H1 (cell line): Measurements from ENCODE around the gene ECT2L. TPM values are rescaled to one million over a fixed set of nuclear protein-coding genes. Genes with fewer than 3 reads are reported as not detected.
A peak's percentile ranks its signal among the peaks of the same experiment; 100 is the strongest.

Source experiments
- CTCF ChIA-PET: fragments of 300-600 bp; sonication (Branson Sonifier 250); formaldehyde crosslinking; loops from one replicate; lab custom pipeline; 2021; ENCODE audit not compliant: partially characterized antibody; lab: Charles Lee
- POLR2A ChIA-PET: fragments of 300-600 bp; sonication (Branson Sonifier 250); formaldehyde crosslinking; loops from one replicate; lab custom pipeline; 2021; ENCODE audit warnings: inconsistent platforms; ENCODE audit not compliant: partially characterized antibody; lab: Charles Lee
- DNase-seq, 2 experiments: peaks; one replicate each; pipeline versions ENCODE4 v3.0.0 to v3.0.0-alpha.2; 2010 to 2022; ENCODE audit warnings: low spot score in 2 of 2, low read depth in 1 of 2, mixed read lengths in 1 of 2
- FAIRE-seq: peaks from 2 replicates; lab custom pipeline; 2011; peaks lifted over from hg19 to GRCh38; lab: Jason Lieb, UNC
- H2AFZ ChIP-seq: 2 replicates; pipeline ENCODE4 v1.8.1; 2012; ENCODE audit warnings: low read length, inconsistent platforms
- H2AK5ac ChIP-seq: 2 replicates; pipeline ENCODE4 v1.6.1; 2013; ENCODE audit warnings: low read depth, low read length
- H2BK120ac ChIP-seq: replicated peaks from 2 replicates; pipeline ENCODE3; 2013; ENCODE audit warnings: low read depth, low read length, inconsistent platforms
- H2BK12ac ChIP-seq: 2 replicates; pipeline ENCODE4 v1.6.1; 2013; ENCODE audit warnings: low read depth, low read length
- H2BK15ac ChIP-seq: 2 replicates; pipeline ENCODE4 v1.6.1; 2013; ENCODE audit warnings: low read length
- H2BK20ac ChIP-seq: 2 replicates; pipeline ENCODE4 v1.6.1; 2013; ENCODE audit warnings: low read length
- H2BK5ac ChIP-seq: 2 replicates; pipeline ENCODE4 v1.6.1; 2013; ENCODE audit warnings: low read depth, low read length
- H3K14ac ChIP-seq: 2 replicates; pipeline ENCODE4 v1.6.1; 2013; ENCODE audit warnings: inconsistent platforms; ENCODE audit not compliant: insufficient read length
- H3K18ac ChIP-seq: 2 replicates; pipeline ENCODE4 v1.6.1; 2013; ENCODE audit warnings: low read length; ENCODE audit errors: extremely low read depth
- H3K23ac ChIP-seq: 2 replicates; pipeline ENCODE4 v1.6.1; 2013; ENCODE audit warnings: inconsistent platforms; ENCODE audit not compliant: insufficient read length
- H3K23me2 ChIP-seq: 2 replicates; pipeline ENCODE4 v1.6.1; 2013; ENCODE audit warnings: low read depth, low read length
- H3K27ac ChIP-seq: 2 replicates; pipeline ENCODE4 v1.6.1; 2011; ENCODE audit warnings: low read depth, low read length, inconsistent platforms
- H3K27me3 ChIP-seq, 4 experiments: replicated peaks in 1 of 4; 1 replicate in 1 of 4; 2 replicates in 3 of 4; pipeline versions ENCODE4 v1.6.1 to v1.8.1; 2011 to 2013; ENCODE audit warnings: low read length in 3 of 4, mild to moderate bottlenecking in 3 of 4, inconsistent platforms in 2 of 4, mixed read lengths in 2 of 4, moderate library complexity in 1 of 4; ENCODE audit not compliant: control insufficient read depth in 3 of 4, insufficient read depth in 3 of 4; ENCODE audit errors: extremely low read depth in 1 of 4
- H3K36me3 ChIP-seq, 4 experiments: 2 replicates each; pipeline versions ENCODE4 v1.6.1 to v1.8.1; 2011 to 2013; ENCODE audit warnings: mild to moderate bottlenecking in 4 of 4, low read length in 3 of 4, moderate library complexity in 2 of 4, control low read depth in 1 of 4, inconsistent platforms in 1 of 4; ENCODE audit not compliant: insufficient read depth in 4 of 4, control insufficient read depth in 2 of 4
- H3K4ac ChIP-seq: replicated peaks from 2 replicates; pipeline ENCODE3; 2013; ENCODE audit warnings: low read length, low read depth, mixed read lengths, inconsistent platforms; ENCODE audit not compliant: insufficient read length
- H3K4me1 ChIP-seq, 4 experiments: replicated peaks in 1 of 4; 1 replicate in 1 of 4; 2 replicates in 3 of 4; pipeline versions ENCODE4 v1.6.1 to v1.8.1; 2011 to 2013; ENCODE audit warnings: low read length in 3 of 4, inconsistent platforms in 2 of 4, mixed read lengths in 1 of 4; ENCODE audit not compliant: insufficient read depth in 4 of 4, control insufficient read depth in 3 of 4
- H3K4me2 ChIP-seq, 2 experiments: 2 replicates each; pipeline versions ENCODE4 v1.6.1 to v1.8.1; 2011 to 2013; ENCODE audit warnings: low read depth in 2 of 2, low read length in 2 of 2, control low read depth in 1 of 2, inconsistent platforms in 1 of 2, mild to moderate bottlenecking in 1 of 2; ENCODE audit not compliant: insufficient read depth in 1 of 2
- H3K4me3 ChIP-seq, 4 experiments: fragments of 200-600, 300-600 bp in 1 of 4; sonication (generic), shearing (Covaris generic), sonication (Bioruptor Twin) in 1 of 4; 2 replicates each; pipeline versions ENCODE4 v1.5.1 to v1.8.1; 2011 to 2016; ENCODE audit warnings: low read length in 4 of 4, low read depth in 3 of 4, control low read depth in 2 of 4, inconsistent platforms in 2 of 4, mild to moderate bottlenecking in 2 of 4, mixed read lengths in 1 of 4, moderate library complexity in 1 of 4; ENCODE audit not compliant: insufficient read depth in 2 of 4; ENCODE audit errors: extremely low read depth in 1 of 4
- H3K56ac ChIP-seq: replicated peaks from 2 replicates; pipeline ENCODE3; 2013; ENCODE audit warnings: low read depth, mild to moderate bottlenecking, mixed read lengths, low read length, inconsistent platforms; ENCODE audit not compliant: insufficient read length
- H3K79me1 ChIP-seq: 2 replicates; pipeline ENCODE4 v1.6.1; 2013; ENCODE audit warnings: low read depth, low read length, control low read depth
- H3K79me2 ChIP-seq, 2 experiments: 2 replicates each; pipeline versions ENCODE4 v1.6.1 to v1.8.1; 2012 to 2013; ENCODE audit warnings: low read length in 2 of 2, mild to moderate bottlenecking in 2 of 2, inconsistent platforms in 1 of 2; ENCODE audit not compliant: insufficient read depth in 2 of 2, control insufficient read depth in 1 of 2
- H3K9ac ChIP-seq, 4 experiments: replicated peaks in 1 of 4; 1 replicate in 1 of 4; 2 replicates in 3 of 4; pipeline versions ENCODE4 v1.6.1 to v1.8.1; 2011 to 2013; ENCODE audit warnings: low read depth in 3 of 4, low read length in 3 of 4, control low read depth in 2 of 4, mild to moderate bottlenecking in 2 of 4, moderate library complexity in 2 of 4, inconsistent platforms in 1 of 4; ENCODE audit errors: extremely low read depth in 1 of 4
- H3K9me3 ChIP-seq, 2 experiments: 2 replicates each; pipeline versions ENCODE4 v1.6.1 to v1.8.1; 2012 to 2013; ENCODE audit warnings: mild to moderate bottlenecking in 2 of 2, moderate library complexity in 2 of 2, control low read depth in 1 of 2, inconsistent platforms in 1 of 2, low read depth in 1 of 2, low read length in 1 of 2, mixed read lengths in 1 of 2; ENCODE audit not compliant: insufficient read depth in 2 of 2
- H4K20me1 ChIP-seq, 2 experiments: replicated peaks in 1 of 2; 2 replicates each; pipeline versions ENCODE3 to v1.8.1; 2011 to 2013; ENCODE audit warnings: inconsistent platforms in 2 of 2, low read length in 2 of 2, mild to moderate bottlenecking in 1 of 2; ENCODE audit not compliant: insufficient read depth in 2 of 2, control insufficient read depth in 1 of 2
- H4K5ac ChIP-seq: 2 replicates; pipeline ENCODE4 v1.6.1; 2013; ENCODE audit warnings: low read length, low read depth, mixed read lengths, inconsistent platforms; ENCODE audit not compliant: insufficient read length
- H4K8ac ChIP-seq: 2 replicates; pipeline ENCODE4 v1.8.0; 2013; ENCODE audit warnings: mild to moderate bottlenecking, moderate library complexity, low read length, inconsistent platforms; ENCODE audit not compliant: insufficient read depth; ENCODE audit errors: extremely low read depth
- H4K91ac ChIP-seq: replicated peaks from 2 replicates; pipeline ENCODE3; 2013; ENCODE audit warnings: low read length, mixed read lengths, inconsistent platforms; ENCODE audit not compliant: insufficient read length
- BRCA1 ChIP-seq: IDR thresholded peaks from 2 replicates; pipeline ENCODE4 v1.6.1; 2012; ENCODE audit warnings: low read depth, low read length, improper control_type of control experiment
- RAD21 ChIP-seq, 2 experiments: IDR thresholded peaks in 1 of 2; conservative IDR thresholded peaks in 1 of 2; 2 replicates each; pipeline ENCODE4 v1.6.1; 2011; ENCODE audit warnings: low read depth in 2 of 2, low read length in 2 of 2, improper control_type of control experiment in 1 of 2, inconsistent platforms in 1 of 2, mild to moderate bottlenecking in 1 of 2, moderate library complexity in 1 of 2
- WGBS, 2 experiments: shearing (Covaris generic) in 1 of 2; methylation state at CpG; one replicate each; pipeline versions ENCODE4 v1.1.6 to v1.1.7; 2013 to 2015; ENCODE audit warnings: low lambda C conversion rate in 2 of 2, mixed read lengths in 2 of 2, inconsistent platforms in 1 of 2, low coverage in 1 of 2, missing lambda C conversion rate in 1 of 2; ENCODE audit not compliant: insufficient replicate concordance in 2 of 2, insufficient coverage in 1 of 2, insufficient read length in 1 of 2; ENCODE audit errors: extremely low coverage in 1 of 2, missing lambda C conversion rate in 1 of 2; 5-methylcytosine and 5-hydroxymethylcytosine counted together
- polyA plus RNA-seq, 7 experiments: library from polyadenylated mRNA; depleted of rRNA in 3 of 7; stranded (reverse) in 5 of 7; unstranded in 2 of 7; fragments of >200 nt in 5 of 7; fragments of 200-250 nt in 2 of 7; gene quantifications; 1 replicate in 5 of 7; 2 replicates in 1 of 7; 4 replicates in 1 of 7; pipeline versions ENCODE4 v1.2.1 to v1.2.3, GENCODE V29; 2011 to 2013; ENCODE audit warnings: missing spikeins in 2 of 7, mixed read lengths in 2 of 7
- total RNA-seq: library from RNA; stranded (reverse); fragmentation: NEBNext Ultra II Directional; extraction: Animal tissue kit (Norgen Biotek cat#: 25700); gene quantifications from 2 replicates; pipeline ENCODE4 v1.2.1, GENCODE V29; 2021
- TF ChIP-seq, protein P1 (sequence below), 3 experiments: IDR thresholded peaks; 1 replicate in 2 of 3; 2 replicates in 1 of 3; pipeline versions ENCODE4 v1.5.1 to v1.6.1; 2011; ENCODE audit warnings: low read length in 3 of 3, mild to moderate bottlenecking in 3 of 3, inconsistent platforms in 2 of 3, low read depth in 1 of 3, moderate library complexity in 1 of 3; ENCODE audit not compliant: insufficient read depth in 1 of 3; ENCODE audit errors: control extremely low read depth in 1 of 3

Gene ECT2L
- total and polyA plus RNA-seq, 2 of the 8 experiments (the other 6 are each of a cell fraction or from before 2014, with no cell fraction given), result not detected

DNA sequence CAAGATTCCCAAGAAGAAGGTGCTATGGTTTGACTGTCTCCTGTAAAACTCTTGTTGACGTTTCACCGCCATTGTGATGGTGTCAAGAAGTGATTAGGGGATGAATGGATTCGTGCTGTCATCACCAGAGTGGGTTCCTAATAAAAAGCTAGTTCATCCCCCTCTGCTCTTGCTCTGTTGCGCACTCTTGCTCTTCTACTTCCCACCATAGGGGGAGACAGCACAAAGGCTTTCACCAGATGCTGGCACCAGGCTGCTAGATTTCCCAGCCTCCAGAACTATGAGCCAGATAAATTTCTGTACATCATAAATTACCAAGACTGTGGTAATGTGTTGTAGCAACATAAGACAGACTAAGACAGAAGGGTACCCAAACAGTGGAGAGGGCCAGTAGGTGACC, 43.9 kb upstream of the ECT2L start:
- Histone ChIP-seq H3K23ac (no peak overlapping the region), H2BK20ac (no peak overlapping the region), H2AFZ (no peak overlapping the region), H3K14ac (no peak overlapping the region), H3K9ac (no peak overlapping the region), H3K36me3 (no peaks in the 10 kb centered on the region), H2BK5ac (no peak overlapping the region), H3K79me1 (no peaks in the 10 kb centered on the region), H2BK15ac (no peak overlapping the region), H3K27ac (no peak overlapping the region), H3K27me3 (no peaks in the 10 kb centered on the region), H3K4me2 (no peak overlapping the region), H3K79me2 (no peaks in the 10 kb centered on the region), H3K18ac (no peak overlapping the region), H3K9me3 (no peaks in the 10 kb centered on the region; a peak in 1 of 4 replicates), H2BK12ac (no peak overlapping the region), H4K5ac (no peak overlapping the region), H2AK5ac (no peak overlapping the region), H4K8ac (no peak overlapping the region), H4K20me1 (no peaks in the 10 kb centered on the region), H3K56ac (no peak overlapping the region), H3K23me2 (no peaks in the 10 kb centered on the region), H3K4me3 (no peak overlapping the region), H3K4ac (no peak overlapping the region), H4K91ac (no peak overlapping the region), H2BK120ac (no peak overlapping the region), H3K4me1 (no peaks in the 10 kb centered on the region)
- CTCF ChIA-PET, result interaction anchor here (0.6 to 4.4 kb wide), 20 partner anchors 8 to 386 kb away, joined by 3 to 37 read pairs (median 4); no protein-coding TSS in a partner anchor
- DNase-seq (no peak), FAIRE-seq (no peak)
- peak; percentile 24 to 49 for TF ChIP-seq RAD21 (IDR thresholded peaks at IDR 0.05 in 1 of 2, conservative IDR thresholded peaks at IDR 0.05 in 1 of 2; ENCODE audit: low read depth in 2 of 2, low read length in 2 of 2)
- no peak for TF ChIP-seq BRCA1
- TF ChIP-seq, protein P1, sequence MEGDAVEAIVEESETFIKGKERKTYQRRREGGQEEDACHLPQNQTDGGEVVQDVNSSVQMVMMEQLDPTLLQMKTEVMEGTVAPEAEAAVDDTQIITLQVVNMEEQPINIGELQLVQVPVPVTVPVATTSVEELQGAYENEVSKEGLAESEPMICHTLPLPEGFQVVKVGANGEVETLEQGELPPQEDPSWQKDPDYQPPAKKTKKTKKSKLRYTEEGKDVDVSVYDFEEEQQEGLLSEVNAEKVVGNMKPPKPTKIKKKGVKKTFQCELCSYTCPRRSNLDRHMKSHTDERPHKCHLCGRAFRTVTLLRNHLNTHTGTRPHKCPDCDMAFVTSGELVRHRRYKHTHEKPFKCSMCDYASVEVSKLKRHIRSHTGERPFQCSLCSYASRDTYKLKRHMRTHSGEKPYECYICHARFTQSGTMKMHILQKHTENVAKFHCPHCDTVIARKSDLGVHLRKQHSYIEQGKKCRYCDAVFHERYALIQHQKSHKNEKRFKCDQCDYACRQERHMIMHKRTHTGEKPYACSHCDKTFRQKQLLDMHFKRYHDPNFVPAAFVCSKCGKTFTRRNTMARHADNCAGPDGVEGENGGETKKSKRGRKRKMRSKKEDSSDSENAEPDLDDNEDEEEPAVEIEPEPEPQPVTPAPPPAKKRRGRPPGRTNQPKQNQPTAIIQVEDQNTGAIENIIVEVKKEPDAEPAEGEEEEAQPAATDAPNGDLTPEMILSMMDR (IDR thresholded peaks at IDR 0.05; ENCODE audit: control extremely low read depth in 1 of 3, insufficient read depth in 1 of 3, low read depth in 1 of 3, low read length in 3 of 3), result peak; percentile 40 to 69 (median 45)
- POLR2A ChIA-PET, result interaction anchor here (0.7 kb wide), 1 partner anchor 21 kb away, joined by 4 read pairs; the partner anchor contains the start of gene CCDC28A
- WGBS, 2 experiments, result 72% methylated on average over 4 of the region's 4 CpGs; no CpG with 5 or more reads in 1 of the 2 experiments
